ENCODE results near the gene FNDC3A.

Gene FNDC3A

DNA sequence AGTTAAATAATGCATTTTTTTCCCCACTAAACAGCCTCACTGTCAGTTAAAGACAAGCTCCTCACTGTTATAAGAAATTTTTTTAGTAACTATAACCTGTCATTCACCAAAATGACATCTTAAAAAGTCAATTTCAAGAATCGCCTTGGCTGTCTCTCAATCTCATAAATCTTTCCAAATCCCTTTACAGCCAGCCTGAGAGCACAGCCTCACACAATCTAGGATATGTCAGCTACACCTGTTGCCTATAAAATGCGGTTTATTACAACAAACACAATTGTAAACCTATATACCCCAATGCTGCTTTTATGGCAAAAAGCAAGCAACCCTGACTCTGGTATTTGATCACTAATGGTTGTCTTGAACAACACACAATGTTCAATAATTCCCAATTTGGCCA is 29.5 kb upstream of the FNDC3A start:
- Histone ChIP-seq H3K4me1 (no peaks in the 10 kb centered on the region), H3K4me2 (no peak overlapping the region), H3K27me3 (no peaks in the 10 kb centered on the region), H4K20me1 (no peaks in the 10 kb centered on the region), H3K4me3 (no peak overlapping the region), H3K9me3 (no peaks in the 10 kb centered on the region), H3K27ac (no peak overlapping the region), H3K36me3 (no peaks in the 10 kb centered on the region), H3K9ac (no peak overlapping the region)
- no peak for TF ChIP-seq Cebpa-rat (IDR thresholded peaks at IDR 0.05)

GRCh38 chr13:48949566-48950500 is 25.9 kb upstream of the FNDC3A start:
- H3K9ac ChIP-seq, result no peak overlapping the region
- H3K4me2 ChIP-seq, result no peak overlapping the region
- H3K9me3 ChIP-seq, result no peaks in the 10 kb centered on the region
- no peak for TF ChIP-seq Cebpa-rat (IDR thresholded peaks at IDR 0.05)
- H3K4me3 ChIP-seq, result no peak overlapping the region
- no peaks in the 10 kb centered on the region for H3K27me3 ChIP-seq
- no peaks in the 10 kb centered on the region for H3K36me3 ChIP-seq
- H4K20me1 ChIP-seq, result no peaks in the 10 kb centered on the region
- H3K4me1 ChIP-seq, result no peaks in the 10 kb centered on the region
- H3K27ac ChIP-seq, result no peak overlapping the region

GRCh38 chr13:48950501-48950875 is 25.2 kb upstream of the FNDC3A start:
- no peak overlapping the region for H3K4me2 ChIP-seq
- no peaks in the 10 kb centered on the region for H3K9me3 ChIP-seq
- H3K9ac ChIP-seq, result no peak overlapping the region
- no peaks in the 10 kb centered on the region for H3K4me1 ChIP-seq
- no peaks in the 10 kb centered on the region for H4K20me1 ChIP-seq
- no peaks in the 10 kb centered on the region for H3K36me3 ChIP-seq
- H3K4me3 ChIP-seq, result no peak overlapping the region
- no peak for TF ChIP-seq Cebpa-rat (IDR thresholded peaks at IDR 0.05)
- no peaks in the 10 kb centered on the region for H3K27me3 ChIP-seq
- no peak overlapping the region for H3K27ac ChIP-seq

- H3K4me2 ChIP-seq, result no peak overlapping the region
- H3K9me3 ChIP-seq, result no peaks in the 10 kb centered on the region
- no peak overlapping the region for H3K9ac ChIP-seq
- H3K27ac ChIP-seq, result no peak overlapping the region
- no peak overlapping the region for H3K4me3 ChIP-seq
- no peaks in the 10 kb centered on the region for H3K36me3 ChIP-seq
- no peaks in the 10 kb centered on the region for H4K20me1 ChIP-seq
- H3K4me1 ChIP-seq, result no peaks in the 10 kb centered on the region
- TF ChIP-seq Cebpa-rat (IDR thresholded peaks at IDR 0.05), result no peak
- no peaks in the 10 kb centered on the region for H3K27me3 ChIP-seq
Observed at GRCh38 chr13:48954081-48954480, 21.6 kb upstream of the FNDC3A start.

DNA sequence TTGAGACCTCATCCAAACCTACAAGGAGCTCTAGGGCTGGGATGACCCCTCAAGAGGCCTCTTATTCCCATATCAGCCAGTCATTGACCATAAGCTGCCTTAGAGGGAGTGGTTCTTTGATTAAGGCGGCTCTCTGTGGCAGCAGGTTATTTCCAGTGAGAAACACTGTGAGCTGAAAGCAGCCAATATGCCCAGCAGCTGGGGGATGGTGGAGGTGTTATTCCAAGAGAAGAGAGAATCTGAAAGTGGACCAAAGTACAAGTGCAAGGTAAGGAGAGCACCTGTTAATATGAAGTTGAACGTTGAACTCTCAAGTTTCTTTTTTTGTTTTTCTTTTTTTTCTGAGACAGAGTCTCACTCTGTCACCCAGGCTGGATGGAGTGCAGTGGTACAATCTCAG is 20.2 kb upstream of the FNDC3A start:
- Histone ChIP-seq H3K9ac (no peak overlapping the region), H3K36me3 (no peaks in the 10 kb centered on the region), H4K20me1 (no peaks in the 10 kb centered on the region), H3K4me3 (no peak overlapping the region), H3K4me2 (no peak overlapping the region), H3K9me3 (no peaks in the 10 kb centered on the region), H3K4me1 (no peaks in the 10 kb centered on the region), H3K27ac (no peak overlapping the region), H3K27me3 (no peaks in the 10 kb centered on the region)
- TF ChIP-seq Cebpa-rat (IDR thresholded peaks at IDR 0.05), result no peak

DNA sequence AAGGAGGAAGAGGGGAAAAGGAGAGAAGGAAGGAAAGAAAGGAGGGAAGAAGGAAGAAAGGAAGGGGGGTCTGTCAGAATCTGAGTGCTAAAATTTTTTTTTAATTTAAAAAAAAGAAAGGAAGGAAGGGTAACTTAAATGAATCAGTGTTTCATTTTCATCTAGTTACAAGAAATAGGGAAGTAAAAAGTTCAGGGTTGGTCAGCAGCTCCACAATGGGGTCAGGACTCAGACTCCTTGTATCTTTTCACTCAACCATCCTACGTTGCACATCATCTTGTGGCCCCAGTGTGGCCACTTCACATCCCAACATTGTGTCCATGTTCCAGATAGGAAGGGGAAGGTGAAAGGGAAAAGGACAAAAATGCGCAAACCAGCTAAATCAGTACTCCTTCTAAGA is 14.3 kb upstream of the FNDC3A start:
- TF ChIP-seq Cebpa-rat (IDR thresholded peaks at IDR 0.05), result no peak
- Histone ChIP-seq H3K27ac (no peak overlapping the region), H3K9me3 (no peaks in the 10 kb centered on the region), H4K20me1 (no peaks in the 10 kb centered on the region), H3K9ac (no peak overlapping the region), H3K4me1 (no peaks in the 10 kb centered on the region), H3K4me2 (no peak overlapping the region), H3K36me3 (no peaks in the 10 kb centered on the region), H3K4me3 (no peak overlapping the region), H3K27me3 (no peaks in the 10 kb centered on the region)

DNA sequence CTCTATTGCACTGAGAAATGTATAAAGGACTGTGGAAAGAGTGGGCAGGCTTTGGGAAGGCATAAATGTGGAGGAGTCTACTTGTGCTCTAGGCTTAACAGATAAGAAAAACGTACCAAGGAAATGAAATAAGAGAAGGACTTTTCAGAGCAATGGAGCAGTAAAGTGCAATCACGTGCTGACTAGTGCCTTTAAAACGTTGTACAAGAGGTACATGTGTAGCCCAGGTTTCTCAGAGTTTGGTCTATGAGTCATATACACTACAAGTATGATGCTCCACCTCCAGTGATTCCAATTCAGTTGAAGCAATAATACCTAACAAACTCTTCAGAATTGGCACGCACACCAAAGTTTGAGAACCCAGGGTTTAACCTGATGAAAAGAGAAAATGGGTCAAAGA is 13.4 kb upstream of the FNDC3A start:
- Histone ChIP-seq H3K36me3 (no peaks in the 10 kb centered on the region), H3K27me3 (no peaks in the 10 kb centered on the region), H3K27ac (no peak overlapping the region), H3K4me1 (no peaks in the 10 kb centered on the region), H3K4me2 (no peak overlapping the region), H3K9me3 (no peaks in the 10 kb centered on the region), H3K9ac (no peak overlapping the region), H4K20me1 (no peaks in the 10 kb centered on the region), H3K4me3 (no peak overlapping the region)
- no peak for TF ChIP-seq Cebpa-rat (IDR thresholded peaks at IDR 0.05)

DNA sequence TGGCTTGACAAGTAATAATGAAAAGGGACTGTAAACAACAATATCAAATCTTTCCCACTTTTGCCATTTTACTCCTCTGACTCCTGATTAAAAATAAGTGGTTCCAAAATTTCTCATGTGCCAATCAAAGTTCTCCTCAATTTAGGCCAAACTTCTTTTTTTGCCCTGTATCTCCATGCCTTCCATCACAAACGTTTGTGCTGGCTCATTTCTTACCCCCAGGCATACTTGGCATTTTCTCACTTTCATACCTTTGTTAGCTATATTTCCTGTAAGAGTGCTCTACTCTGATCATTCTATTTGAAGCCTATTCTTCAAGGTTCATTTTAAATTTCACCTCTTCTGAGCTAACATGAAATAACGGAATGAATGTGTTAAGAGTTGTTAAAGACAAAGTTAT is 10.0 kb upstream of the FNDC3A start:
- Histone ChIP-seq H3K27ac (no peak overlapping the region), H3K9ac (no peak overlapping the region), H3K9me3 (no peaks in the 10 kb centered on the region), H3K4me2 (no peak overlapping the region), H3K4me3 (no peak overlapping the region), H3K36me3 (no peaks in the 10 kb centered on the region), H3K27me3 (no peaks in the 10 kb centered on the region), H4K20me1 (no peaks in the 10 kb centered on the region), H3K4me1 (no peaks in the 10 kb centered on the region)
- TF ChIP-seq Cebpa-rat (IDR thresholded peaks at IDR 0.05), result no peak

- Histone ChIP-seq H3K9ac (no peak overlapping the region), H3K9me3 (peaks cover 37% of the 10 kb centered on the region), H3K36me3 (no peaks in the 10 kb centered on the region), H3K4me3 (no peak overlapping the region), H3K4me2 (no peak overlapping the region), H3K27me3 (no peaks in the 10 kb centered on the region), H3K27ac (no peak overlapping the region), H3K4me1 (peaks cover 5% of the 10 kb centered on the region), H4K20me1 (no peaks in the 10 kb centered on the region)
- no peak for TF ChIP-seq Cebpa-rat (IDR thresholded peaks at IDR 0.05)
Observed at GRCh38 chr13:48969685-48970084, 6.0 kb upstream of the FNDC3A start.

- no peak overlapping the region for H3K9ac ChIP-seq
- H4K20me1 ChIP-seq, result peaks cover 19% of the 10 kb centered on the region
- peaks cover 27% of the 10 kb centered on the region for H3K4me1 ChIP-seq
- no peak for TF ChIP-seq Cebpa-rat (IDR thresholded peaks at IDR 0.05)
- H3K9me3 ChIP-seq, result peaks cover 37% of the 10 kb centered on the region
- H3K4me2 ChIP-seq, result peak overlapping the region; percentile 81; the same call in 1 of the 2 replicates
- no peak overlapping the region for H3K27ac ChIP-seq
- no peaks in the 10 kb centered on the region for H3K36me3 ChIP-seq
- no peaks in the 10 kb centered on the region for H3K27me3 ChIP-seq
- no peak overlapping the region; the same call in 1 of the 2 replicates for H3K4me3 ChIP-seq
Observed at GRCh38 chr13:48973845-48974431, 1.8 kb upstream of the FNDC3A start.

Data from BLaER1 (cell line).